GM12878 (cell line): ENCODE results near the gene ULK4. TPM values are rescaled to one million over a fixed set of nuclear protein-coding genes. Genes with fewer than 3 reads are reported as not detected.
"Not testable (repeated sequence)": the region's sequence is repeated elsewhere in the genome, so short reads cannot be mapped to it uniquely, and the experiment has no call there.

Source experiments
- ATAC-seq: fragments of 200-7000 bp; cut with Tn5 transposase; 3 replicates; pipeline ENCODE4 v1.9.1; 2020; ENCODE audit warnings: mild to moderate bottlenecking, moderate library complexity
- BruUV-seq: library from RNA; stranded (reverse); fragments of 400-500 nt; replicated peaks from 2 replicates; lab custom pipeline; 2021; lab: Mats Ljungman, UMichigan
- CTCF ChIA-PET: fragments of 300-600 bp; sonication (Branson Sonifier 250); formaldehyde crosslinking; extraction: SDS; loops from one replicate; lab custom pipeline; 2021; ENCODE audit warnings: inconsistent platforms; lab: Yijun Ruan, JAX
- POLR2A ChIA-PET: fragments of 350-600 bp; formaldehyde crosslinking; extraction: SDS; loops from one replicate; lab custom pipeline; 2021; ENCODE audit warnings: inconsistent platforms; lab: Charles Lee
- RAD21 ChIA-PET: fragments of 300-600 bp; sonication (Branson Sonifier 250); formaldehyde crosslinking; loops from one replicate; lab custom pipeline; 2023; ENCODE audit warnings: antibody characterized with exemption; ENCODE audit not compliant: unreplicated experiment; lab: Charles Lee
- SMC1A ChIA-PET: fragments of 300-600 bp; sonication (Branson Sonifier 250); formaldehyde crosslinking; loops from one replicate; lab custom pipeline; 2023; ENCODE audit not compliant: unreplicated experiment, uncharacterized antibody; lab: Charles Lee
- DNase-seq: peaks from one replicate; pipeline ENCODE4 v3.0.0-alpha.2; 2011; ENCODE audit warnings: low read depth, low spot score
- FAIRE-seq: peaks from 3 replicates; lab custom pipeline; 2011; peaks lifted over from hg19 to GRCh38; lab: Jason Lieb, UNC
- H2AFZ ChIP-seq: 2 replicates; pipeline ENCODE4 v1.6.0; 2011; ENCODE audit warnings: low read depth, low read length, control low read depth; ENCODE audit not compliant: control insufficient read depth
- H3K27ac ChIP-seq: 2 replicates; pipeline ENCODE4 v1.5.1; 2011; ENCODE audit warnings: control low read depth; ENCODE audit not compliant: control insufficient read depth, insufficient read depth
- H3K27me3 ChIP-seq, 2 experiments: replicated peaks in 1 of 2; 2 replicates each; pipeline versions ENCODE4 v1.6.0 to v1.6.1; 2011; ENCODE audit warnings: low read length in 1 of 2; ENCODE audit not compliant: control insufficient read depth in 2 of 2, insufficient read depth in 2 of 2
- H3K36me3 ChIP-seq, 2 experiments: 2 replicates each; pipeline ENCODE4 v1.5.1; 2011; ENCODE audit warnings: low read length in 1 of 2; ENCODE audit not compliant: control insufficient read depth in 2 of 2, insufficient read depth in 2 of 2
- H3K4me1 ChIP-seq: 2 replicates; pipeline ENCODE4 v1.6.1; 2011; ENCODE audit warnings: mild to moderate bottlenecking, low read length, moderate library complexity, mixed read lengths; ENCODE audit not compliant: control insufficient read depth, insufficient read depth
- H3K4me2 ChIP-seq: 2 replicates; pipeline ENCODE4 v1.6.0; 2011; ENCODE audit warnings: control low read depth; ENCODE audit not compliant: control insufficient read depth, insufficient read depth
- H3K4me3 ChIP-seq: fragments of 200-600 bp; sonication (generic); 2 replicates; pipeline ENCODE4 v1.5.1; 2016
- H3K79me2 ChIP-seq: 2 replicates; pipeline ENCODE4 v1.6.0; 2011; ENCODE audit warnings: low read length; ENCODE audit not compliant: control insufficient read depth, insufficient read depth
- H3K9ac ChIP-seq: 2 replicates; pipeline ENCODE4 v1.8.0; 2011; ENCODE audit warnings: low read length, control low read depth, mixed read lengths; ENCODE audit not compliant: control insufficient read depth, insufficient read depth
- H3K9me3 ChIP-seq: replicated peaks from 3 replicates; pipeline ENCODE4 v1.5.1; 2011; ENCODE audit warnings: mild to moderate bottlenecking, low read length; ENCODE audit not compliant: control insufficient read depth, insufficient read depth
- H4K20me1 ChIP-seq: 2 replicates; pipeline ENCODE4 v1.6.0; 2011; ENCODE audit not compliant: control insufficient read depth, insufficient read depth
- CTCF ChIP-seq, 3 experiments: IDR thresholded peaks in 2 of 3; conservative IDR thresholded peaks in 1 of 3; 2 replicates each; pipeline ENCODE4 v1.5.1; 2011; ENCODE audit warnings: low read depth in 3 of 3, low read length in 3 of 3, mild to moderate bottlenecking in 3 of 3, control low read depth in 2 of 3, moderate library complexity in 2 of 3, inconsistent platforms in 1 of 3, mixed read lengths in 1 of 3; ENCODE audit not compliant: control insufficient read depth in 2 of 3, insufficient read depth in 1 of 3; ENCODE audit errors: extremely low read depth in 1 of 3
- GATAD2B ChIP-seq: fragments of 450-650 bp; conservative IDR thresholded peaks from 2 replicates; pipeline ENCODE4 v1.6.1; 2017; ENCODE audit warnings: low read depth, mild to moderate bottlenecking, moderate library complexity
- MEF2A ChIP-seq: IDR thresholded peaks from 2 replicates; pipeline ENCODE4 v1.6.1; 2011; ENCODE audit warnings: low read depth, mild to moderate bottlenecking, low read length, moderate library complexity; ENCODE audit not compliant: insufficient read depth
- YBX1 ChIP-seq: fragments of 450-650 bp; IDR thresholded peaks from 2 replicates; pipeline ENCODE4 v1.6.1; 2016; ENCODE audit warnings: antibody characterized with exemption
- ZBED1 ChIP-seq: IDR thresholded peaks from 2 replicates; pipeline ENCODE4 v1.6.1; 2016; ENCODE audit warnings: borderline replicate concordance
- WGBS: methylation state at CpG from one replicate; pipeline ENCODE4 v1.1.6; 2016; ENCODE audit warnings: low lambda C conversion rate; ENCODE audit not compliant: insufficient replicate concordance, insufficient coverage; ENCODE audit errors: missing lambda C conversion rate; 5-methylcytosine and 5-hydroxymethylcytosine counted together
- in situ Hi-C: fragments of 300-500 bp; cut with MboI; formaldehyde crosslinking; loops from 9 replicates; pipeline ENCODE4 v1.14.3; 2018; ENCODE audit warnings: mixed read lengths
- intact Hi-C: fragments of 100-400 bp; cut with micrococcal nuclease; formaldehyde crosslinking; loops from one replicate; pipeline ENCODE4 v1.14.2; 2022; ENCODE audit not compliant: unreplicated experiment
- polyA plus RNA-seq, 11 experiments: library from polyadenylated mRNA; depleted of rRNA in 4 of 11; unstranded in 6 of 11; stranded (reverse) in 5 of 11; fragments of >200 nt; fragmentation: Nextera tagmentation in 4 of 11; fragmentation: Illumina TruSeq in 1 of 11; extraction: Ambion mirVana in 4 of 11; extraction: Trizol in 1 of 11; gene quantifications; 1 replicate in 1 of 11; 2 replicates in 10 of 11; pipeline versions ENCODE4 v1.2.1 to v1.2.3, GENCODE V29; 2011 to 2016; ENCODE audit warnings: inconsistent platforms in 2 of 11, missing spikeins in 2 of 11, low read depth in 1 of 11
- total RNA-seq, 4 experiments: library from RNA; depleted of rRNA in 3 of 4; stranded (reverse); fragments of >200 nt in 3 of 4; fragmentation: Illumina TruSeq in 1 of 4; extraction: Trizol in 1 of 4; gene quantifications; 2 replicates each; pipeline versions ENCODE4 v1.2.1 to v1.2.3, GENCODE V29; 2013 to 2021
- TF ChIP-seq, protein P1 (sequence below): fragments of 450-650 bp; IDR thresholded peaks from 2 replicates; pipeline ENCODE4 v1.6.1; 2016; ENCODE audit warnings: mild to moderate bottlenecking

The ULK4 gene
- total and polyA plus RNA-seq, 10 of the 15 experiments (the other 5 are each of a cell fraction or from before 2014, with no cell fraction given), result 3.5 to 7.6 (median 6.3) TPM

DNA sequence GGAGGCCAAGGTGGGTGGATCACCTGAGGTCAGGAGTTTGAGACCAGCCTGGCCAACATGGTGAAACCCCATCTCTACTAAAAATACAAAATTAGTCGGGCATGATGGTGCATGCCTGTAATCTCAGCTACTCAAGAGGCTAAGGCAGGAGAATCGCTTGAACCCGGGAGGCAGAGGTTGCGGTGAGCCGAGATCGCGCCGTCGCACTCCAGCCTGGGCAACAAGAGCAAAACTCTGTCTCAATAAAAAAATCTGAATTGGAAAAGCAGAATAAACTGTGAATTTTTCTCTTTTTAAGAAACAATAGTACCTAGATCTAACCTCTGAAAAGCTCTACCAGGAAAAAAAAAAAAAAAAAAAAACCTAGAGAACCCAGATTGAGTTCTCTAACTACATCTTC, 84.2 kb downstream of the ULK4 start:
- ChIA-PET POLR2A (interaction anchor here (0.6 kb wide), 2 partner anchors 525 to 1294 kb away, joined by 5 read pairs; no protein-coding TSS in a partner anchor), RAD21 (interaction anchor here (0.6 kb wide), 1 partner anchor 1548 kb away, joined by 6 read pairs; no protein-coding TSS in a partner anchor), SMC1A (interaction anchor here (0.8 to 1.3 kb wide), 3 partner anchors 9 to 1308 kb away, joined by 3 to 5 read pairs (median 3); no protein-coding TSS in a partner anchor), CTCF (interaction anchor here (1.0 kb wide), 1 partner anchor 135 kb away, joined by 3 read pairs; no protein-coding TSS in a partner anchor)
- H4K20me1 ChIP-seq, H3K79me2 ChIP-seq, H3K27ac ChIP-seq, intact Hi-C loops, ATAC-seq, H3K27me3 ChIP-seq, H3K4me1 ChIP-seq, DNase-seq, H3K9me3 ChIP-seq, H3K9ac ChIP-seq, H2AFZ ChIP-seq, H3K36me3 ChIP-seq, H3K4me2 ChIP-seq, H3K4me3 ChIP-seq, BruUV-seq, FAIRE-seq: not testable (repeated sequence)
- 94% methylated on average over 9 of the region's 9 CpGs for WGBS
- in situ Hi-C loops, result loop anchor here (25.0 kb wide), 1 partner anchor 1690 kb away; no protein-coding TSS in a partner anchor

DNA sequence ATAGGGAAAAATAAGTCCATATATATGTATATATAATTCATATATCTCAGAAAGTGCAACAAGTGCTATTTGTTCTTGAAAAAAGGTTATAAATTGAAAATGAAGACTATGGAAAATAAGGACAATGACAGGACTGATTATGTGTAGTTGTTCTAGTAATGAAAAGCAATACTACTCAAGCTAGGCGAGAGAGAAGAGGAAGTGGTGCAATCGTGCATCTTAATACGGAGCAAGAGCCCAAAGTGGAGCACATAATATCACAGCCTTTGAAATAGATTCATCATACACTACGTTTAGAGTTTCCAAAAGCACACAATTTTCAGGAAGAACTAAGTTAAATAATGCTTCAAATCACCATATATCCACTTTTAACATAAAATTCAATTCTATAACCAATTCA, 87.9 kb downstream of the ULK4 start:
- CTCF ChIA-PET, result no interaction called here
- intact Hi-C loops, result no loop called here
- SMC1A ChIA-PET, result no interaction called here

More for the DNA sequence above, 87.9 kb downstream of the ULK4 start:
- DNase-seq (no peak), FAIRE-seq (no peak), ATAC-seq (no peak)
- H2AFZ ChIP-seq, result no peak overlapping the region
- H3K4me1 ChIP-seq, result no peaks in the 10 kb centered on the region
- POLR2A ChIA-PET, result interaction anchor here (0.7 kb wide), 1 partner anchor 114 kb away, joined by 3 read pairs; no protein-coding TSS in a partner anchor
- no peak overlapping the region for H3K9ac ChIP-seq
- H3K4me2 ChIP-seq, result no peak overlapping the region
- in situ Hi-C loops, result no loop called here
- H4K20me1 ChIP-seq, result no peaks in the 10 kb centered on the region
- RAD21 ChIA-PET, result interaction anchor here (1.2 kb wide), 1 partner anchor 225 kb away, joined by 3 read pairs; no protein-coding TSS in a partner anchor
- H3K36me3 ChIP-seq, result no peaks in the 10 kb centered on the region
- WGBS, result 75% methylated on average over 4 of the region's 4 CpGs
- H3K27ac ChIP-seq, result no peak overlapping the region
- H3K27me3 ChIP-seq, result no peaks in the 10 kb centered on the region
- TF ChIP-seq CTCF (IDR thresholded peaks at IDR 0.05 in 2 of 3, conservative IDR thresholded peaks at IDR 0.05 in 1 of 3; ENCODE audit: control insufficient read depth in 2 of 3, extremely low read depth in 1 of 3, insufficient read depth in 1 of 3, low read depth in 3 of 3, low read length in 3 of 3), result no peak
- TF ChIP-seq, protein P1, sequence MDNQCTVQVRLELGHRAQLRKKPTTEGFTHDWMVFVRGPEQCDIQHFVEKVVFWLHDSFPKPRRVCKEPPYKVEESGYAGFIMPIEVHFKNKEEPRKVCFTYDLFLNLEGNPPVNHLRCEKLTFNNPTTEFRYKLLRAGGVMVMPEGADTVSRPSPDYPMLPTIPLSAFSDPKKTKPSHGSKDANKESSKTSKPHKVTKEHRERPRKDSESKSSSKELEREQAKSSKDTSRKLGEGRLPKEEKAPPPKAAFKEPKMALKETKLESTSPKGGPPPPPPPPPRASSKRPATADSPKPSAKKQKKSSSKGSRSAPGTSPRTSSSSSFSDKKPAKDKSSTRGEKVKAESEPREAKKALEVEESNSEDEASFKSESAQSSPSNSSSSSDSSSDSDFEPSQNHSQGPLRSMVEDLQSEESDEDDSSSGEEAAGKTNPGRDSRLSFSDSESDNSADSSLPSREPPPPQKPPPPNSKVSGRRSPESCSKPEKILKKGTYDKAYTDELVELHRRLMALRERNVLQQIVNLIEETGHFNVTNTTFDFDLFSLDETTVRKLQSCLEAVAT, result no peak
- TF ChIP-seq MEF2A, result no peak
- TF ChIP-seq ZBED1, result no peak
- no peak for TF ChIP-seq GATAD2B
- TF ChIP-seq YBX1, result no peak
- no peaks in the 10 kb centered on the region for H3K9me3 ChIP-seq
- H3K4me3 ChIP-seq, result no peak overlapping the region
- no TSS peak for BruUV-seq
- no peaks in the 10 kb centered on the region for H3K79me2 ChIP-seq
